Stimulated activated effector memory CD8-positive, alpha-beta T cell treated with anti-CD3 and anti-CD28 coated beads, Interleukin-12 subunit alpha, Interleukin-12 subunit beta, amount 100 ng/mL, for 72 hours (primary cell): ENCODE measurements around the gene S1PR1.

Source experiments
- ATAC-seq: fragments of 150-1000 bp; cut with Tn5 transposase; 2 replicates; pipeline ENCODE4 v1.10.0; 2021
- DNase-seq, 2 donors: peaks; one replicate each; pipeline ENCODE4 v3.0.0; 2021 to 2022; ENCODE audit warnings: low spot score in 2 of 2
- H3K27ac Mint-ChIP-seq: one replicate; pipeline ENCODE4 v1.8.0; 2022; ENCODE audit warnings: mild to moderate bottlenecking, mixed read lengths
- H3K36me3 Mint-ChIP-seq: one replicate; pipeline ENCODE4 v1.8.0; 2022; ENCODE audit warnings: mild to moderate bottlenecking, mixed read lengths
- H3K4me1 Mint-ChIP-seq: one replicate; pipeline ENCODE4 v1.8.0; 2022; ENCODE audit warnings: mixed read lengths
- H3K4me3 Mint-ChIP-seq: one replicate; pipeline ENCODE4 v1.8.0; 2022; ENCODE audit warnings: mild to moderate bottlenecking, mixed read lengths
- H3K9me3 Mint-ChIP-seq: one replicate; pipeline ENCODE4 v1.8.0; 2022; ENCODE audit warnings: mixed read lengths

S1PR1 gene

DNA sequence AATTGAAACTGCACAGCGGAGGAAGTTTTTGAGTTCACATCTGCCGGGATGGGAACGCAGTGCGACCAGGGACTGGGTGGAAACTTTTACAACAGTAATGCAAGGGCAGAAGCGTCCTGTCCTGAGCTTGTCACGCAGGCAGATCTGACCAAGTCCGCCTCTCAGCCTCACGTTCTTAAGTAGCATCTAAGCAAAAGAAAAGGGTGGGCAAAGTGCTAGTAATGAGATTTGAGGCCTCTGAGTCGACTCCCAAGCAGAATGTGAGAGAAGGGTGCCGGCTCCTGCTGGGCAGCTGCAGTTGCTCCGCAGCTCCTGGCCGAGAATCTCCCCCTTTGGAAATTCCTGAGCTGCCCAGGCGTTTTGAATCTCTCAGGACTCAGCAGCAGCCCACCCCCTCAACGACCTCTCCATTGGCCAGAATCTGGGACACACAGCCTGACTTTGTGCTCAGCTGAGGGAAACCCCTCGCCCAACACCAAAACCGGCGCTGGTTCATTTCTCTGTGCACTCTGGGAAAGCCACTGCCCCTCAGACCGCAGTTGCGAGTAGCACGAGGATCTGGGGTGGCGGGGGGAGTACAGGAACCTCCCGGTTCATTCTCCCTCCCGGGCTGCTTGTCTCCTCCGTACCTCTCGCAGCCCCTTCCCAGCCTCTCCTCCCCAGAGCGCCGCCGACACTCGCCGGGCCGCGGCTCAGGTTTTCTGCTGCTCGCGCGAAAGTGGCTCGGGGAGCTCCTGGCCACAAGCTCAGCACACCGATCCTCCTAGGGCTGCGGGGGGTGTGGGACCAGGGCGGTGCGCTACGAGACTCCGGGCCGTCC lies 913 bp upstream of the S1PR1 start:
- Mint-ChIP-seq H3K9me3 (no peaks in the 10 kb centered on the region), H3K36me3 (peaks cover 60% of the 10 kb centered on the region), H3K27ac (peak overlapping the region; percentile 98), H3K4me1 (peaks cover 61% of the 10 kb centered on the region), H3K4me3 (peak overlapping the region; percentile 97)
- DNase-seq (peak; percentile 46 to 87), ATAC-seq (peak; percentile 55)

DNA sequence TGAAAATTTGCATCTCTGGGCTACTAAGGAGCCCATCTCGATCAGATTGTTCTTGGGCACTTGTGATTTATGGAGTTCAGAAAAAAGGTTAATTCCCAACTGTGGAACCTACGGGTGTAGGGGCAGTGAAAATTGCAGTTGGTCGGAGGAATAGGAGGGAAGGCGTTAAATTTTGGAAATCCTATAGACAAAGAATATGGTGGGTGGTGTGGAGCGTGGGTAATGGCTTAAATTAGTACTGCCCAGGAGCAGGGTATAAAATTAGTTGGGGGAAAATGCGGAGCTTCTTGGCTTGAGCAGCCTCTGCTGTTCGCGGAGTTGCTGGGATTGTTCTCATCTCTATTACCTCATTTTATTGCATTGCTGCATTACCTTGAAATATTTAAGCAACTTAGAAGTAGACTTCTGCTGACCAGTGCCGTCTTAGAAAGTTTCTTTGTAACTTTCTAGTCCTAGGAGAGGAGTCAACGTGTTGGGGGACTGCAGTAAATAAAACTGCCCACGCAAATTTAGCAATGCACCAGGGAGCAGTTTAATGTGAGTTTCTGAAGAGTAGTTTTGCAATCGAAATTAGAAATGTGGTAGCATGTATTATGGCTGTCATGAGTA lies 514 bp downstream of the S1PR1 start:
- DNase-seq, result peak in 1 of 2 donors; percentile 54
- peak overlapping the region; percentile 97 for H3K4me3 Mint-ChIP-seq
- H3K27ac Mint-ChIP-seq, result peak overlapping the region; percentile 98
- H3K36me3 Mint-ChIP-seq, result peaks cover 74% of the 10 kb centered on the region
- no peaks in the 10 kb centered on the region for H3K9me3 Mint-ChIP-seq
- no peak for ATAC-seq
- H3K4me1 Mint-ChIP-seq, result peaks cover 63% of the 10 kb centered on the region

DNA sequence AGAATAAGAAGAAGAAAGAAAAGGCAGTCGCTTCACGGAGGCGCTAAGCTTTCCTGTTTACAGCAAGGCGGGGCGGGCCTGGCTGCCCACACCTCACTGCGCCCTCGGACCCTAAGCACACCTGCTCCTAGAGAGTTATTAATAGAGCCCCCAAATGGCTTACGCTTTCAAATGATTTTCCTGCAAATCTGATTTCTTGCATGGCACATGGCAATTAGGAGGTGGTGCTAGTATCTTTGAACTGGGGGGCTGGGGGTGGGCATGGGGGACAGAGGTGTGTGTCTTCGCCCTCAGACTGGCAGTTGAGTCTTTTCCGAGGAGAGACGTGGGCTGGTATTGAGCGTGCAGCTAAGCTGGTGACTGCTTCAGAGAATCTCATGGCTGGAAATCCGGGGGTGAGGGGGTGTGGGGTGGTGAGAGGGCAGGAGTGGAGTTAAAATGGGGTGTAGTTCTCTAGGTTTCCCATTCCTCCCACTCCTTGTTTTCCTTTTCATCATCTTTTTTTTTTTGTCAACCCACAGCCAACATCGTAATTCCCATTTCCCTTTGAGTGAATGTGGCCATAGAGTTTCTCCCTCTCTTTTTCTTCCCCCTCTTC lies 1.3 kb downstream of the S1PR1 start:
- H3K36me3 Mint-ChIP-seq, result peaks cover 82% of the 10 kb centered on the region
- peak; percentile 20 for ATAC-seq
- peak overlapping the region; percentile 98 for H3K27ac Mint-ChIP-seq
- peak in 1 of 2 donors; percentile 71 for DNase-seq
- no peaks in the 10 kb centered on the region for H3K9me3 Mint-ChIP-seq
- peak overlapping the region; percentile 97 for H3K4me3 Mint-ChIP-seq
- peaks cover 62% of the 10 kb centered on the region for H3K4me1 Mint-ChIP-seq

DNA sequence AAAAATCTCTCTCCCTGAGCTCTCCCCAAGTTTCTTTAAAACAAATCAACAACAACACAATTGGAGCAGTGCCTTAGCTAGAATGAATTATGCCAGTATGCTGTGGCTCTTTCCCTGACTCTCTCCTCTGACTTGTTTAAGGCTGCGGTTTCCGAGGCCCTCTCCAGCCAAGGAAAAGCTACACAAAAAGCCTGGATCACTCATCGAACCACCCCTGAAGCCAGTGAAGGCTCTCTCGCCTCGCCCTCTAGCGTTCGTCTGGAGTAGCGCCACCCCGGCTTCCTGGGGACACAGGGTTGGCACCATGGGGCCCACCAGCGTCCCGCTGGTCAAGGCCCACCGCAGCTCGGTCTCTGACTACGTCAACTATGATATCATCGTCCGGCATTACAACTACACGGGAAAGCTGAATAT lies 1.9 kb downstream of the S1PR1 start:
- DNase-seq (peak; percentile 95 to 99), ATAC-seq (peak; percentile 63)
- Mint-ChIP-seq H3K4me3 (peak overlapping the region; percentile 97), H3K4me1 (peaks cover 61% of the 10 kb centered on the region), H3K9me3 (no peaks in the 10 kb centered on the region), H3K27ac (peak overlapping the region; percentile 98), H3K36me3 (peaks cover 88% of the 10 kb centered on the region)

DNA sequence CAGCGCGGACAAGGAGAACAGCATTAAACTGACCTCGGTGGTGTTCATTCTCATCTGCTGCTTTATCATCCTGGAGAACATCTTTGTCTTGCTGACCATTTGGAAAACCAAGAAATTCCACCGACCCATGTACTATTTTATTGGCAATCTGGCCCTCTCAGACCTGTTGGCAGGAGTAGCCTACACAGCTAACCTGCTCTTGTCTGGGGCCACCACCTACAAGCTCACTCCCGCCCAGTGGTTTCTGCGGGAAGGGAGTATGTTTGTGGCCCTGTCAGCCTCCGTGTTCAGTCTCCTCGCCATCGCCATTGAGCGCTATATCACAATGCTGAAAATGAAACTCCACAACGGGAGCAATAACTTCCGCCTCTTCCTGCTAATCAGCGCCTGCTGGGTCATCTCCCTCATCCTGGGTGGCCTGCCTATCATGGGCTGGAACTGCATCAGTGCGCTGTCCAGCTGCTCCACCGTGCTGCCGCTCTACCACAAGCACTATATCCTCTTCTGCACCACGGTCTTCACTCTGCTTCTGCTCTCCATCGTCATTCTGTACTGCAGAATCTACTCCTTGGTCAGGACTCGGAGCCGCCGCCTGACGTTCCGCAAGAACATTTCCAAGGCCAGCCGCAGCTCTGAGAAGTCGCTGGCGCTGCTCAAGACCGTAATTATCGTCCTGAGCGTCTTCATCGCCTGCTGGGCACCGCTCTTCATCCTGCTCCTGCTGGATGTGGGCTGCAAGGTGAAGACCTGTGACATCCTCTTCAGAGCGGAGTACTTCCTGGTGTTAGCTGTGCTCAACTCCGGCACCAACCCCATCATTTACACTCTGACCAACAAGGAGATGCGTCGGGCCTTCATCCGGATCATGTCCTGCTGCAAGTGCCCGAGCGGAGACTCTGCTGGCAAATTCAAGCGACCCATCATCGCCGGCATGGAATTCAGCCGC lies 2.5 kb downstream of the S1PR1 start:
- H3K27ac Mint-ChIP-seq, result peak overlapping the region; percentile 98
- H3K9me3 Mint-ChIP-seq, result no peaks in the 10 kb centered on the region
- H3K4me3 Mint-ChIP-seq, result peak overlapping the region; percentile 97
- ATAC-seq (peak; percentile 61), DNase-seq (peak; percentile 46 to 81)
- peaks cover 94% of the 10 kb centered on the region for H3K36me3 Mint-ChIP-seq
- peaks cover 62% of the 10 kb centered on the region for H3K4me1 Mint-ChIP-seq

DNA sequence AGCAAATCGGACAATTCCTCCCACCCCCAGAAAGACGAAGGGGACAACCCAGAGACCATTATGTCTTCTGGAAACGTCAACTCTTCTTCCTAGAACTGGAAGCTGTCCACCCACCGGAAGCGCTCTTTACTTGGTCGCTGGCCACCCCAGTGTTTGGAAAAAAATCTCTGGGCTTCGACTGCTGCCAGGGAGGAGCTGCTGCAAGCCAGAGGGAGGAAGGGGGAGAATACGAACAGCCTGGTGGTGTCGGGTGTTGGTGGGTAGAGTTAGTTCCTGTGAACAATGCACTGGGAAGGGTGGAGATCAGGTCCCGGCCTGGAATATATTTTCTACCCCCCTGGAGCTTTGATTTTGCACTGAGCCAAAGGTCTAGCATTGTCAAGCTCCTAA lies 3.2 kb downstream of the S1PR1 start:
- peaks cover 99% of the 10 kb centered on the region for H3K36me3 Mint-ChIP-seq

DNA sequence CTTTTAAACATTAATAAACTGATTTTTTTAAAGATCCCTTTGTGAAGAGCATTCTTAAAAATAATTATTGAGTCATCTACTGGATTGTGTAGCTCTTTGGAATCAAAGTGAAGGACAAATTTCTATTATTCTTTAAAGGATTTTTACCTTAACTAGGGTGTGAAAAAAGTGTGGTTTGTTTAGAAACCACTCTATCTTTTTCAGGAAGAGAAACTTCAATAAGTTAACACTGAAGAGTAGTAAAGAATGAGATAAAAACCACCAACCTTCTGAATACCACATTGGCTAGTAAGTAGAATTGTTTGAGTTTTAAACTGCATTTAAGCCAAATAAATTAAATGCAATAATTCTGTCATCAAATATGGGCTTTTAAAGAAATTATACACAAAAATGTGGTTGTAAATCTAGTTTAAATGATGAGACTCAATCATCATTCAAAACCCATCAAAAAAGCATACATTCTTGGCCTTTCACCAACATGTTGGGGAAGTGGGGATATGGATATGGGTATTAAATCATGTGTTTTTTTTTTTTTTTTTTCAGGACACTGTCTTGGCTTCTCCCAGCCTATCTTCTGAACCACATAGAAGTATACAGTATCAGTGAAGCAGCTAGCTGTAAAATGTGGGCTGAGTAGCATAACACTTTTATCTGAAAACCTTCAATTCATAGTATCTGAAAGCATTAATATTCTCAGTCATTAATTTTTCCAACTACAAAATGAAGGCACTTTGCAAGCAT lies 4.8 kb downstream of the S1PR1 start:
- Mint-ChIP-seq H3K9me3 (no peaks in the 10 kb centered on the region), H3K36me3 (peaks cover 83% of the 10 kb centered on the region), H3K27ac (peak overlapping the region; percentile 84), H3K4me3 (peak overlapping the region; percentile 97), H3K4me1 (peaks cover 63% of the 10 kb centered on the region)
- DNase-seq, result no peak
- ATAC-seq, result no peak

More for the DNA sequence above, 3.2 kb downstream of the S1PR1 start:
- DNase-seq, result peak in 1 of 2 donors; percentile 51
- H3K9me3 Mint-ChIP-seq, result no peaks in the 10 kb centered on the region
- H3K4me3 Mint-ChIP-seq, result peak overlapping the region; percentile 97
- ATAC-seq, result no peak
- H3K4me1 Mint-ChIP-seq, result peaks cover 62% of the 10 kb centered on the region
- H3K27ac Mint-ChIP-seq, result peak overlapping the region; percentile 98

DNA sequence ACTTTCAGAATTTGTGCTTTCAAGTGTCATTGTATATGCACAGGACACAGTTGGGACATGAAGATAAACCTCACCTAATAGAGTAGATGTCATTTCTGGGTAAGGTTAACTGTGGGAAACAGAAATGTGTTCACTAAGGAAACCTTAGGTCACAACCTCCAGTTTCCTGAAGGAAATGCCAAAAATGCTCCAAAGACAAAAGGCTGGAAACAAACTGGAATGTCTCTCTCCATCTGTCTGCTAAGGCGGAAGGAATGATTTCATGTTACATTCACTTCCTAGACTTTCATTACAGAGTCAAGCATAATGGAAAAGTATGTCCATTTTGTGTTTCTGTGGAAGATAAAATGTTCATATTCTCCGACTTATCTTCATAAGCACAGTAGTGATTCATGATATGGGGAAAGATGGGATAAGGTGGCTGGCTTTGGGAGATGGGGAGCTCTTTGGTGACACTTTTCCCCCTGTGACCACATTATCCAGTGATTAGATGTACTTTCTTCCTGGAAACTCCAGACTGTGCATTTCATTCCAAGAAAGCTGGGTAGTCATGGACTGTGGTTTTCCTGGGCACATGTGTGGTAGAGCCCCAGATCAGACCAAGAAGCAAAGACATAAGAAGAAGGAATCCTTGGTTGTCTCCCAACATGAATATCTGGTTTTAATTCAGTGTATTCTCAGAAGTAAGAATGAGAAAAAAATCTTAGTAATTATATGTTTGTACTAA lies 5.7 kb downstream of the S1PR1 start:
- Mint-ChIP-seq H3K27ac (peak overlapping the region; percentile 84), H3K4me1 (peaks cover 63% of the 10 kb centered on the region), H3K36me3 (peaks cover 74% of the 10 kb centered on the region), H3K4me3 (peak overlapping the region; percentile 97), H3K9me3 (no peaks in the 10 kb centered on the region)
- DNase-seq, result peak in 1 of 2 donors; percentile 44
- ATAC-seq, result no peak

DNA sequence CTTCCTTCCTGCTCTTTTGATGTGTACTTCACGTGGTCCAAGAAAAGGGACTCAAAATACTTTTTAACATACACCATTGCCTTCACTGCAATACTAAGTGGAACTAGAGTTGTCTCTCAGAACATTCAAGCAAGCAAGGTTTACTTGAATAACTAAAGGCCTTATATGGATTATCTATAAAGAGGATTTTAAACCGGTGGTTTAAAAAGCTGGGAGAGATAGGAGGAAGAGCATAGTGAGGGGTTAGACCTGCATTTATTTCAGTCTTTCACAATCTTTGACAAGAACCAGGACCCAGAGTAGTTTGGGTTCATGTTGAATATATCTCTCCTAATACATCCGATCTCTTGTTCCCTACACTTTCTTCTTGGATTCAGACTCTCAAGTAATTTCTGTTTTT lies 6.9 kb downstream of the S1PR1 start:
- H3K27ac Mint-ChIP-seq, result peak overlapping the region; percentile 41
- DNase-seq (peak in 1 of 2 donors; percentile 15), ATAC-seq (no peak)
- peaks cover 62% of the 10 kb centered on the region for H3K36me3 Mint-ChIP-seq
- H3K4me1 Mint-ChIP-seq, result peaks cover 65% of the 10 kb centered on the region
- H3K9me3 Mint-ChIP-seq, result no peaks in the 10 kb centered on the region
- H3K4me3 Mint-ChIP-seq, result no peak overlapping the region

DNA sequence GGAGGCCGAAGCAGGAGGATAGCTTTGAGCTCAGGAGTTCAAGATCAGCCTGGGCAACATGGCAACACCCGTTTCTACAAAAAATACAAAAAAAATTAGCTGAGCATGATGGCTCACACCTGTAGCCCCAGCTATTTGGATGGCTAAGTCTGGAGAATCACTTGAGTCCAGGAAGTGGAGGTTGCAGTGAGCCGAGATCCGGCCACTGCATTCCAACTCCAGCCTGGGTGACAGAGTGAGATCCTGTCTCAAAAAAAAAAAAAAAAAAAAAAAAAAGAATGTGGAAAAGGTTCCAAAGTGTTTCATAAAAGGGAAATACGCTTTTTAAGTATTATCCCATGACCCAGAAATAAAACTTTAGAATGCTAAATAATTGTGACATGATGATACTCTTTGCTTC lies 8.0 kb downstream of the S1PR1 start:
- Mint-ChIP-seq H3K36me3 (peaks cover 51% of the 10 kb centered on the region), H3K9me3 (no peaks in the 10 kb centered on the region), H3K4me3 (no peak overlapping the region), H3K27ac (no peak overlapping the region), H3K4me1 (peaks cover 54% of the 10 kb centered on the region)
- DNase-seq (peak in 1 of 2 donors; percentile 50), ATAC-seq (no peak)

DNA sequence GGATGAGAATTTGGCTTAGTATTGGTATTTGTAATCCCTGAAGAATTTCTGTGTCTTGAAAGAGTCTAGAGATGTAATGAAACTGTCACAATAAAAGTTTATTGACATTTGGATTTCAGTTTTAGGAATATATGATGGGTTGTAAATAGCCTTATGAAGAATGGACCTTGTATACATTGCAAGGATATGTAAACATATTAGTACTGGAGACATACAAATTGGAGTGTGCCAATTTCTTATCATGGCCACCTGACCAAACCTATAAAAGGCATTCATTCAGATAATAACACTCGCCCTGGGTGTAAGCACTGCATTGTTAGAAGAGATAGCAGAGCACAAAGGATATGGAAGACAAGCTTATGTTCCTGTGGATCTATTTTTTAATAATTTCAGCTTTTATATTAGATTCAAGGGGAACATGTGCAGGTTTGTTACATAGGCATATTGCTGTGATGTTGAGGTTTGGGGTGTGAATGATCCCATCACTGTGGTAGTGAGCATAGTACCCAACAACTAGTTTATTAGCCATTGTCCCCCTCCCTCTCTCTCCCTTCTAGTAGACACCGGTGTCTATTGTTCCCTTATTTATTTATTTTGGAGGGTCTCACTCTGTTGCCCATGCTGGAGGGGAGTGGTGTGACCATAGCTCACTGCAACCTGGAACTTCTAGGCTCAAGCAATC lies 8.6 kb downstream of the S1PR1 start:
- Mint-ChIP-seq H3K4me1 (peaks cover 53% of the 10 kb centered on the region), H3K36me3 (peaks cover 45% of the 10 kb centered on the region), H3K4me3 (no peak overlapping the region), H3K27ac (no peak overlapping the region), H3K9me3 (no peaks in the 10 kb centered on the region)
- ATAC-seq, result peak; percentile 24
- DNase-seq, result peak in 1 of 2 donors; percentile 45

DNA sequence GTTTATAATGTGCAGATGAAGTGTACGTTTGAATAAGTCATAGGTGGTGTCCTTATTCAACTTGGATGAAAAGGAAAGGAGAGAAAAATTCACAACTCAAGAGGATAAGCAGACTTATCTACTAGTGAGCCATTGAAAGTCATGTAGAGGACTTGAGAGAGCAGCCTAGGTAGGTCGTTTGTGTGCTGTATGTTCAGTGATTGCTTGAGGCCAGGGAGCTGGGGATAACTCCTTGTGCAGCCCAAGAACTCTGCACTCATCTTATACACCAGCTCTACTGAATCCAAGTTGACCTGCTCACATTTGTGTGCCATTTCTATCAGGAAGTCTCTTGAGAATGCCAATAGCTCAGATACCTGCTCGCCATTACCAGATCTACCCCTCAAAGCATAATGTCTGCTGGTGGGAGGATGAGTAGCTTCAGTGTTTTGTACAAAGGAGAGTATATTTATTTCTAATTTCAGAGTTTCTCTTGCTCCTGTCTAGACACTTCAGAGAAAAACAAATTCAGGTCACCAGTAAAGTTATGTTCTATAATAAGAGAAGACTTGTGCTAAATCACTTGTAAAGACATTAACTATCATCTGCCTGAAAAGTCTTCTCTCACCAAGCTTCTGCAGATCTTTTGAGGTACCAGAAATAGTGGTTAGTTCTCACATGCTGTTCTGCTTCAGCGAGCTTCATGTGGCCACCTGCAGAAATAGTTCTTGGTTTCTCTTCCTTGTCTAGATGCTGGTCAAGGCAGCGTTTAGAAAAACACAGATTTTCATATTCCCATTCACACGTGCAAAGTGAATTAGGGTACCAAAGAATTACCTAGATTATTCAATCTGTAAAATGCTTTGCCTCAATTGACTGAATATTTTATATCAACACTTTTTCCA lies 10.8 kb downstream of the S1PR1 start:
- ATAC-seq, result no peak
- no peaks in the 10 kb centered on the region for H3K9me3 Mint-ChIP-seq
- DNase-seq, result no peak
- peak overlapping the region; percentile 1 for H3K27ac Mint-ChIP-seq
- peak overlapping the region; percentile 0 for H3K4me3 Mint-ChIP-seq
- H3K4me1 Mint-ChIP-seq, result peaks cover 52% of the 10 kb centered on the region
- peaks cover 23% of the 10 kb centered on the region for H3K36me3 Mint-ChIP-seq
